OCI-LY3 (cell line): ENCODE measurements around the gene SLC26A4.

Experiments
- H2AFZ ChIP-seq: fragments of 200-600, 300-600 bp; shearing (Covaris generic); 2 replicates; pipeline ENCODE4 v1.6.0; 2014; ENCODE audit warnings: antibody characterized with exemption, low read depth, low read length
- H3K27ac ChIP-seq: fragments of 200-600, 300-600 bp; sonication (generic); 2 replicates; pipeline ENCODE4 v1.5.1; 2014; ENCODE audit warnings: mild to moderate bottlenecking, low read length, moderate library complexity, mixed read lengths
- H3K27me3 ChIP-seq: fragments of 200-600, 300-600 bp; sonication (generic); 2 replicates; pipeline ENCODE4 v1.6.1; 2014; ENCODE audit warnings: low read depth, low read length, mixed read lengths
- H3K36me3 ChIP-seq: fragments of 200-600, 300-600 bp; sonication (generic); replicated peaks from 2 replicates; pipeline ENCODE3; 2014; ENCODE audit warnings: low read depth, low read length, mixed read lengths
- H3K4me1 ChIP-seq: fragments of 300-600, 200-600 bp; sonication (generic); 2 replicates; pipeline ENCODE4 v1.6.1; 2014; ENCODE audit warnings: low read length, mixed read lengths
- H3K4me2 ChIP-seq: fragments of 200-600, 300-600 bp; sonication (generic); 2 replicates; pipeline ENCODE4 v1.6.1; 2014; ENCODE audit warnings: low read length, mixed read lengths
- H3K4me3 ChIP-seq: fragments of 300-600, 200-600 bp; sonication (generic); 2 replicates; pipeline ENCODE4 v1.5.1; 2014; ENCODE audit warnings: antibody characterized with exemption, mild to moderate bottlenecking, low read length, moderate library complexity
- H3K79me2 ChIP-seq: fragments of 300-600, 200-600 bp; shearing (Covaris generic); 2 replicates; pipeline ENCODE4 v1.6.1; 2014; ENCODE audit warnings: mild to moderate bottlenecking, low read length, mixed read lengths
- H3K9ac ChIP-seq: fragments of 300-600, 200-600 bp; shearing (Covaris generic); 2 replicates; pipeline ENCODE4 v1.6.0; 2014; ENCODE audit warnings: mild to moderate bottlenecking, low read length, moderate library complexity
- H3K9me3 ChIP-seq: fragments of 200-600, 300-600 bp; shearing (Covaris generic); 2 replicates; pipeline ENCODE4 v1.6.1; 2014; ENCODE audit warnings: low read length, mixed read lengths; ENCODE audit not compliant: insufficient read depth
- H4K20me1 ChIP-seq: fragments of 200-600, 300-600 bp; sonication (generic); 2 replicates; pipeline ENCODE4 v1.6.1; 2016; ENCODE audit warnings: low read length, mixed read lengths; ENCODE audit not compliant: insufficient read depth
- EZH2phosphoT487 ChIP-seq: fragments of 200-600 bp; shearing (Covaris generic); IDR thresholded peaks from 2 replicates; pipeline ENCODE4 v1.6.1; 2018; ENCODE audit warnings: antibody characterized with exemption, mixed run types, low read depth
- TF ChIP-seq, protein P1 (sequence below): fragments of 200-600, 300-600 bp; sonication (generic); IDR thresholded peaks from 2 replicates; pipeline ENCODE4 v1.5.1; 2014; ENCODE audit warnings: antibody characterized with exemption, low read length, low read depth

The SLC26A4 gene

DNA sequence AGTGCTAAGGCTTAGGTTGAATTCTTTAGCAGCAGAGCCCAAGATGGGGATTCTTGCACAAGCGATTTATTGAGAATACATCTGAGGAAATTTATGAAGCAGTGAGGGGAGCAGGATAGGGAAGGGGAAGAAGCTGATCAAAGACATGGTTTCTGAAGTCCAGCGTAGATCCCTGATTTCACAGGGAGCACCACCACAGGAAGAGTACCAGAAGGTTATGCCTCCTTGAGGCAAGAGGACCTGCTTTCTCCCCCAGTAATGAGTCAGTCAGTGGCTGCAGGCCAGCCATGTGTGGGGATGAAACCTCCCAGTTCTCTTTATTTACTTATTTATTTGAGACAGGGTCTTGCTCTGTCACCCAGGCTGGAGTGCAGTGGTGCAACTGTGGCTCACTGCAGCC, 48.3 kb downstream of the SLC26A4 start:
- H2AFZ ChIP-seq, result no peak overlapping the region
- no peaks in the 10 kb centered on the region for H3K9me3 ChIP-seq
- peaks cover 22% of the 10 kb centered on the region for H3K27me3 ChIP-seq
- H3K79me2 ChIP-seq, result no peaks in the 10 kb centered on the region
- no peak overlapping the region for H3K4me2 ChIP-seq
- no peaks in the 10 kb centered on the region for H4K20me1 ChIP-seq
- no peak overlapping the region for H3K27ac ChIP-seq
- no peaks in the 10 kb centered on the region for H3K4me1 ChIP-seq
- TF ChIP-seq, protein P1, sequence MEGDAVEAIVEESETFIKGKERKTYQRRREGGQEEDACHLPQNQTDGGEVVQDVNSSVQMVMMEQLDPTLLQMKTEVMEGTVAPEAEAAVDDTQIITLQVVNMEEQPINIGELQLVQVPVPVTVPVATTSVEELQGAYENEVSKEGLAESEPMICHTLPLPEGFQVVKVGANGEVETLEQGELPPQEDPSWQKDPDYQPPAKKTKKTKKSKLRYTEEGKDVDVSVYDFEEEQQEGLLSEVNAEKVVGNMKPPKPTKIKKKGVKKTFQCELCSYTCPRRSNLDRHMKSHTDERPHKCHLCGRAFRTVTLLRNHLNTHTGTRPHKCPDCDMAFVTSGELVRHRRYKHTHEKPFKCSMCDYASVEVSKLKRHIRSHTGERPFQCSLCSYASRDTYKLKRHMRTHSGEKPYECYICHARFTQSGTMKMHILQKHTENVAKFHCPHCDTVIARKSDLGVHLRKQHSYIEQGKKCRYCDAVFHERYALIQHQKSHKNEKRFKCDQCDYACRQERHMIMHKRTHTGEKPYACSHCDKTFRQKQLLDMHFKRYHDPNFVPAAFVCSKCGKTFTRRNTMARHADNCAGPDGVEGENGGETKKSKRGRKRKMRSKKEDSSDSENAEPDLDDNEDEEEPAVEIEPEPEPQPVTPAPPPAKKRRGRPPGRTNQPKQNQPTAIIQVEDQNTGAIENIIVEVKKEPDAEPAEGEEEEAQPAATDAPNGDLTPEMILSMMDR, result no peak
- TF ChIP-seq EZH2phosphoT487, result no peak
- H3K36me3 ChIP-seq, result no peaks in the 10 kb centered on the region
- H3K9ac ChIP-seq, result no peak overlapping the region
- no peak overlapping the region for H3K4me3 ChIP-seq

DNA sequence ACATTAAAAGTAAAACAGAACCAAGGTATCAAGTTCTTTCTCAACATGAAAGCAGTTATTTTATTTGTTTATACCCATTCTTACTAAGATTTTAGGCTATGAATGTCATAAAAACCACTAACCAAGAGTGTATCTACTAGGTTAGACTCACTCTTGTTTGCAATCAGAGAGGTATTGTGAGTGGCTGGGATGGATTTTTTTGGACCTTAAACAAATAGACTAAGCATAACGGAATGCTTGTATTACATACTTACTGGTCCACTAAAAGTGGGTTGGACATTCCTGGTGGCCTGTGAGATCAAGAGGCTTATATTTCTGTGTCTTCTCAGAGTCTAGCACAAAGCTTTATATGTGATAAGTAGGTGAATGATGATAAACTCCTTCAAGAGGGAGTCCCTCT, 50.7 kb downstream of the SLC26A4 start:
- H3K79me2 ChIP-seq, result no peaks in the 10 kb centered on the region
- TF ChIP-seq EZH2phosphoT487, result no peak
- TF ChIP-seq, protein P1, result no peak
- H3K27ac ChIP-seq, result no peak overlapping the region
- H3K36me3 ChIP-seq, result no peaks in the 10 kb centered on the region
- H4K20me1 ChIP-seq, result no peaks in the 10 kb centered on the region
- no peak overlapping the region for H3K4me3 ChIP-seq
- H3K9me3 ChIP-seq, result no peaks in the 10 kb centered on the region
- H3K4me1 ChIP-seq, result no peaks in the 10 kb centered on the region
- no peak overlapping the region for H2AFZ ChIP-seq
- peaks cover 16% of the 10 kb centered on the region; the same call in 1 of the 2 replicates for H3K27me3 ChIP-seq
- no peak overlapping the region for H3K4me2 ChIP-seq
- H3K9ac ChIP-seq, result no peak overlapping the region

DNA sequence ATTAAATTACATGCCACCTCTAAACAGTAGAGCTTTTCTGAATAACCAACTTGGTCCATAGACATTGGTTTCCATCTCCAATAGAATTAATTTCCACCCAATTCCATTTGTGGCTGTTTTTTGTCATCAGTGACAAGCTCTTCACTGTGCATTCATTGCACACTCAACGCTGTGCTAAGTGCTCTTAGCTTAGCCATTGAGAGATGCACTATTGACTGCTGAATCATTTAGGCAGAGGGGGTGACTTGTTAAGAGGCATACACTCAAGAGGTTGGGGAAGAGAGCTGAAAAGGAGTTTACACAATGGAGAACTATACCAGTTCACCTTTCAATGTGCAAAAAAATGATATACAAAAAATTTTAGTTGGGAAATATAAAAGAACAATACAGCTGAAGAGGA, 51.4 kb downstream of the SLC26A4 start:
- TF ChIP-seq, protein P1, result no peak
- no peaks in the 10 kb centered on the region for H3K79me2 ChIP-seq
- H3K9ac ChIP-seq, result no peak overlapping the region

DNA sequence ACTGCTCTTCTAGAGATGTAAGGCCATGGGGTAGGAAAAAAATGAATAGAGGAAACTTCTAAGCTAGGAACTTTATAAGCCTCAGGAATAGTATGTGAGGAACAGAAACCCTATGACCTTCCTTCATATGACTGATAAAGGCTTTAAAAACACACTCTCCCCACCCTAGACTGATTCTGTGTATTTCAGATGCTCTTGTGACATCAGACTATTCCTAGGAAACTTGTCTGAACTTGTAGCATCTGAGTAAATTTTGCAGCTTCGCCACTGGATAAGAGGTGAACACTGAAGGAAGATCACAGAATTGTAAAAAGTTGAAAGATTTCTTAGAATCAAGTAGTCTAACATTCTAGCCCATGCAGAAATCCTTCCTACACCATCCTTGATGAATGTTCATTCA, 52.3 kb downstream of the SLC26A4 start:
- no peaks in the 10 kb centered on the region for H4K20me1 ChIP-seq
- H3K27me3 ChIP-seq, result peaks cover 16% of the 10 kb centered on the region; the same call in 1 of the 2 replicates
- H3K4me1 ChIP-seq, result no peaks in the 10 kb centered on the region
- H2AFZ ChIP-seq, result no peak overlapping the region
- no peaks in the 10 kb centered on the region for H3K79me2 ChIP-seq
- TF ChIP-seq, protein P1, result no peak
- no peak for TF ChIP-seq EZH2phosphoT487
- H3K36me3 ChIP-seq, result no peaks in the 10 kb centered on the region
- H3K9ac ChIP-seq, result no peak overlapping the region
- no peaks in the 10 kb centered on the region for H3K9me3 ChIP-seq
- H3K4me3 ChIP-seq, result no peak overlapping the region
- no peak overlapping the region for H3K4me2 ChIP-seq
- no peak overlapping the region for H3K27ac ChIP-seq

More for the DNA sequence above, 51.4 kb downstream of the SLC26A4 start:
- no peak overlapping the region for H3K4me3 ChIP-seq
- H3K9me3 ChIP-seq, result no peaks in the 10 kb centered on the region
- no peak overlapping the region for H3K27ac ChIP-seq
- no peak overlapping the region for H2AFZ ChIP-seq
- H3K4me2 ChIP-seq, result no peak overlapping the region
- no peaks in the 10 kb centered on the region for H3K36me3 ChIP-seq
- no peaks in the 10 kb centered on the region for H4K20me1 ChIP-seq
- peaks cover 16% of the 10 kb centered on the region; the same call in 1 of the 2 replicates for H3K27me3 ChIP-seq
- H3K4me1 ChIP-seq, result no peaks in the 10 kb centered on the region
